ENCODE results near the gene CFDP1. TPM values are rescaled to one million over a fixed set of nuclear protein-coding genes. Genes with fewer than 3 reads are reported as not detected.
A peak's percentile ranks its signal among the peaks of the same experiment; 100 is the strongest.

The CFDP1 gene
- total RNA-seq, 1 donor, result 41.3 TPM

DNA sequence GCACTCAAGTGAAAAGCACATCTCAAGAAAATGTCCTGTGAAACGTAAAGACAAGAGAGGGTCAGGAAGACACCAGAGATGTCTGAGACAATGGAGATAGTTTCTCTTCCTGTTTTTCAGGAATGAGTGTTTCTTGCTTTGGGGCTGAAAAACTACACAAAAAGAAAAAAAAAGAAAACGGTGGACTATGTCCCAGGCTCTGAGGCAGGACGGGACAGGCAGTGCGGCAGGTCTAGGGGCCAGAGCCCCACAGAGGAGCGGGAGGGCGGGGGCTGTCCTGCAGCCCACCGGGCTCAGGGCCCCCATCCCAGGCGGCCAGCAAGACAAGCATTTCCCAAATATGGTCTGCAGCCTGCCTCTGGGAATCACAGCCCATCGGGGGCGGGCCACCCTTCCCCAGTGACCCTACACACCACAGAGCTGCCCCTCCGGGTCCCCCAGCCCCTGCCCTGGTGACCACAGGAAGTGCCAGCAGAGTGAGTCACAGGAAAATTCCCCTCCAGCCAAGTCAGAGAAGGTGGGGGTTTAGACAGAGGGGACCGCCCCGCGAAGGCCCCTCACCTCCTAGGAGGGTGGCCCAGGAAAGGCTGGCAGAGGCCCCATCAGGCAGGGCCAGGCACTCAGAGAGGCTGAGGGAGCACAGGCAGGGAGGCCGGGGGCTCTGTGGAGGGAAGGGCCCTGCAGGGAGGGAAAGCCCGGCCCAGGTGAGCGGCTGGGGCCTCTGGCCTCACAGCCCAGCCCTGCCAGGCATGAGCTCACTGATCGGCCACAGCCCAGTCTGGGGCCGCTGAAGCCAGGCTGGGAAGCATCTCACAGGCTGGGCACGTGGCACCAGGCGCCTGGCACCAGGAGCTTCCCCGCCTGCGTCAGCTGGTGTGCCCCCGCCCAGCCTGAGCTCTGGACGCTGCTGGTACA, 188.2 kb downstream of the CFDP1 start:
- Histone ChIP-seq H2AFZ (ENCODE audit: low read length) (no peak overlapping the region), H3K4me1 (ENCODE audit: insufficient read depth, low read length) (peaks cover 69% of the 10 kb centered on the region)

DNA sequence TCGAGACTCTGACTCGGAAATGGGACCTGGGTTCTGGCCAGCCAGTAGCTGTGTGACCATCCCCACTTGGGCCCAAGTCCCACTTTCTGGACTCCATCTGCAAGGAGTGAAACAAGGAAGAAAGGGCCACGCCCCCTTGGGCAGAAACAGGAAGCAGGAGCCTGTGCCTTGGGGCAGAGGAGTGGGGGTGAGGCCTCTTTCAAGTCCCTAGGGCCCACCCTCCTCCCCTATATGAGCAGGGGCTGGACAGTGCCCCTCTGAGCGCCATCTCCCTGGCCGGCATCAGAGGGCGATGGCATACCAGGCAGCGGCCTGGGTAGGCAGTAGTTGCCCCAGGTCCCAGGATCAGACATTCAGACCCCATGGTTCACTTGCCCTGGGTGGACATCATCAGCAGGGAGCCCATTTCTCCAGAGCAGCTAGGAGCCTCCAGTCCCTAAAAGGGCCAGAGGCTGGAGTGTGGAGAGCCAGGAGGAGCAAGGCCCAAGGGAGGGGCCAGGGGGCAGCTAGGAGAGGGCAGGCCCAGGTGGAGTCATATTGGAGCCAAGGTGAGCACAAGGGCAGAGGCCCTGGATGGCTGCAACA, 189.0 kb downstream of the CFDP1 start:
- H4K20me1 ChIP-seq (ENCODE audit: insufficient read depth, low read length), result peaks cover 44% of the 10 kb centered on the region
- no peak overlapping the region for H2AFZ ChIP-seq (ENCODE audit: low read length)
- H3K36me3 ChIP-seq (ENCODE audit: insufficient read depth, low read length), result peaks cover 51% of the 10 kb centered on the region
- H3K4me1 ChIP-seq (ENCODE audit: insufficient read depth, low read length), result peaks cover 68% of the 10 kb centered on the region
- peak overlapping the region; percentile 99 for H3K27ac ChIP-seq (ENCODE audit: low read depth, low read length)
- DNase-seq (ENCODE audit: insufficient read length, low spot score, missing footprints), result peak; percentile 94
- peak overlapping the region; percentile 72 for H3K4me2 ChIP-seq (ENCODE audit: insufficient read depth, low read length)
- H3K4me3 ChIP-seq (ENCODE audit: insufficient read depth, low read length), result peak overlapping the region; percentile 24
- no peaks in the 10 kb centered on the region for H3K9me3 ChIP-seq (ENCODE audit: low read depth, low read length)
- TF ChIP-seq, protein P1, sequence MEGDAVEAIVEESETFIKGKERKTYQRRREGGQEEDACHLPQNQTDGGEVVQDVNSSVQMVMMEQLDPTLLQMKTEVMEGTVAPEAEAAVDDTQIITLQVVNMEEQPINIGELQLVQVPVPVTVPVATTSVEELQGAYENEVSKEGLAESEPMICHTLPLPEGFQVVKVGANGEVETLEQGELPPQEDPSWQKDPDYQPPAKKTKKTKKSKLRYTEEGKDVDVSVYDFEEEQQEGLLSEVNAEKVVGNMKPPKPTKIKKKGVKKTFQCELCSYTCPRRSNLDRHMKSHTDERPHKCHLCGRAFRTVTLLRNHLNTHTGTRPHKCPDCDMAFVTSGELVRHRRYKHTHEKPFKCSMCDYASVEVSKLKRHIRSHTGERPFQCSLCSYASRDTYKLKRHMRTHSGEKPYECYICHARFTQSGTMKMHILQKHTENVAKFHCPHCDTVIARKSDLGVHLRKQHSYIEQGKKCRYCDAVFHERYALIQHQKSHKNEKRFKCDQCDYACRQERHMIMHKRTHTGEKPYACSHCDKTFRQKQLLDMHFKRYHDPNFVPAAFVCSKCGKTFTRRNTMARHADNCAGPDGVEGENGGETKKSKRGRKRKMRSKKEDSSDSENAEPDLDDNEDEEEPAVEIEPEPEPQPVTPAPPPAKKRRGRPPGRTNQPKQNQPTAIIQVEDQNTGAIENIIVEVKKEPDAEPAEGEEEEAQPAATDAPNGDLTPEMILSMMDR (IDR thresholded peaks at IDR 0.05; ENCODE audit: extremely low read depth, low read depth, low read length), result no peak
- peaks cover 96% of the 10 kb centered on the region for H3K79me2 ChIP-seq (ENCODE audit: insufficient read depth, low read length)
- H3K27me3 ChIP-seq (ENCODE audit: insufficient read depth, low read length), result no peaks in the 10 kb centered on the region

More for the DNA sequence above, 188.2 kb downstream of the CFDP1 start:
- Histone ChIP-seq H3K79me2 (ENCODE audit: insufficient read depth, low read length) (peaks cover 96% of the 10 kb centered on the region), H4K20me1 (ENCODE audit: insufficient read depth, low read length) (peaks cover 52% of the 10 kb centered on the region), H3K4me3 (ENCODE audit: insufficient read depth, low read length) (peak overlapping the region; percentile 46), H3K27me3 (ENCODE audit: insufficient read depth, low read length) (no peaks in the 10 kb centered on the region), H3K4me2 (ENCODE audit: insufficient read depth, low read length) (peak overlapping the region; percentile 72), H3K27ac (ENCODE audit: low read depth, low read length) (peak overlapping the region; percentile 99), H3K36me3 (ENCODE audit: insufficient read depth, low read length) (peaks cover 46% of the 10 kb centered on the region), H3K9me3 (ENCODE audit: low read depth, low read length) (no peaks in the 10 kb centered on the region)
- TF ChIP-seq, protein P1 (IDR thresholded peaks at IDR 0.05; ENCODE audit: extremely low read depth, low read depth, low read length), result no peak
- DNase-seq (ENCODE audit: insufficient read length, low spot score, missing footprints), result peak; percentile 100

Small RNAs within 50 kb of the gene (small RNA-seq; reads per million reads assigned to genes)
- gene RF00598, result not detected
- not detected for gene RNU6-758P

Other genes with a start within 250 kb of the CFDP1 start
- not detected in 2 replicates for gene CTRB2, start 226.3 kb downstream of the CFDP1 start, total RNA-seq
- not detected in 2 replicates for gene CTRB1, start 214.5 kb downstream of the CFDP1 start, total RNA-seq
- gene BCAR1, start 181.9 kb downstream of the CFDP1 start, total RNA-seq, result 66.9 and 75.3 TPM in 2 replicates
- gene TMEM170A, start 31.2 kb upstream of the CFDP1 start, total RNA-seq, result 11.6 and 13.6 TPM in 2 replicates
- gene CHST6, start 61.9 kb upstream of the CFDP1 start, total RNA-seq, result 1.1 and 1.5 TPM in 2 replicates
- under 0.01 TPM in 1 of 2 replicates, not detected in the other for gene CHST5, start 102.6 kb upstream of the CFDP1 start, total RNA-seq
- gene TMEM231, start 122.7 kb upstream of the CFDP1 start, total RNA-seq, result 17.0 and 22.4 TPM in 2 replicates
- gene GABARAPL2, start 132.9 kb upstream of the CFDP1 start, total RNA-seq, result 32.9 and 36.8 TPM in 2 replicates
- 46.0 and 54.8 TPM in 2 replicates for gene ADAT1, start 189.8 kb upstream of the CFDP1 start, total RNA-seq
- gene KARS1, start 214.2 kb upstream of the CFDP1 start, total RNA-seq, result 121 and 125 TPM in 2 replicates
- gene TERF2IP, start 214.3 kb upstream of the CFDP1 start, total RNA-seq, result 39.1 and 39.5 TPM in 2 replicates
- gene CPHXL2, start 243.5 kb upstream of the CFDP1 start, total RNA-seq, result not detected in 2 replicates

Measured in osteoblast (primary cell).